Measurements from ENCODE around the gene DNAJC11. TPM values are rescaled to one million over a fixed set of nuclear protein-coding genes. Genes with fewer than 3 reads are reported as not detected.

The DNAJC11 gene
- total RNA-seq, 1 experiment from 2014 or later, result 93.6 TPM

GRCh38 chr1:6686294-6686693 lies 15.3 kb downstream of the DNAJC11 start:
- no peaks in the 10 kb centered on the region for H3K9me3 ChIP-seq (ENCODE audit: control insufficient read depth, insufficient read depth, low read depth, low read length)
- no peak overlapping the region for H3K4me3 ChIP-seq (ENCODE audit: low read depth in 2 of 2, low read length in 2 of 2)
- ChIA-PET CTCF (no interaction called here), POLR2A (no interaction called here)
- H3K36me3 ChIP-seq (ENCODE audit: control insufficient read depth, insufficient read depth, low read length), result no peaks in the 10 kb centered on the region
- H3K27me3 ChIP-seq (ENCODE audit: control insufficient read depth, insufficient read depth, low read length), result no peaks in the 10 kb centered on the region
- no TSS peak for BruUV-seq (replicated peaks)
- peak; percentile 61 for ATAC-seq
- in situ Hi-C loops (cut with HindIII; ENCODE audit: low pct_unique_long_range_greater_than_20kb, low sequenced_read_pairs), result no loop called here
- no peak overlapping the region for H3K27ac ChIP-seq (ENCODE audit: low read length)
- no peak for DNase-seq (ENCODE audit: low read depth, low spot score)
- TF ChIP-seq SIN3A (IDR thresholded peaks at IDR 0.05; ENCODE audit: borderline replicate concordance, insufficient read depth, low read depth, low read length) (no peak), TCF7L2 (IDR thresholded peaks at IDR 0.05; ENCODE audit: low read depth, low read length) (no peak), CTCF (IDR thresholded peaks at IDR 0.05) (no peak), POLR2AphosphoS5 (IDR thresholded peaks at IDR 0.05; ENCODE audit: low read depth, low read length) (no peak), REST (IDR thresholded peaks at IDR 0.05; ENCODE audit: insufficient read depth in 1 of 2, low read depth in 2 of 2, low read length in 1 of 2) (no peak)
- no peaks in the 10 kb centered on the region for H3K4me1 ChIP-seq (ENCODE audit: control insufficient read depth, insufficient read depth, low read length)
- intact Hi-C loops (cut with micrococcal nuclease; ENCODE audit: unreplicated experiment), result no loop called here

GRCh38 chr1:6685381-6685780 lies 16.2 kb downstream of the DNAJC11 start:
- Histone ChIP-seq H3K9me3 (ENCODE audit: control insufficient read depth, insufficient read depth, low read depth, low read length) (no peaks in the 10 kb centered on the region), H3K4me1 (ENCODE audit: control insufficient read depth, insufficient read depth, low read length) (no peaks in the 10 kb centered on the region), H3K27ac (ENCODE audit: low read length) (no peak overlapping the region), H3K36me3 (ENCODE audit: control insufficient read depth, insufficient read depth, low read length) (no peaks in the 10 kb centered on the region), H3K4me3 (ENCODE audit: low read depth in 2 of 2, low read length in 2 of 2) (no peak overlapping the region), H3K27me3 (ENCODE audit: control insufficient read depth, insufficient read depth, low read length) (no peaks in the 10 kb centered on the region)
- BruUV-seq (replicated peaks), result no TSS peak
- intact Hi-C loops (cut with micrococcal nuclease; ENCODE audit: unreplicated experiment) (no loop called here), in situ Hi-C loops (cut with HindIII; ENCODE audit: low pct_unique_long_range_greater_than_20kb, low sequenced_read_pairs) (no loop called here)
- ChIA-PET CTCF (no interaction called here), POLR2A (interaction anchor here (0.6 to 0.7 kb wide), 2 partner anchors 134 to 234 kb away, joined by 3 read pairs; no protein-coding TSS in a partner anchor)
- ATAC-seq, result no peak
- no peak for TF ChIP-seq TCF7L2 (IDR thresholded peaks at IDR 0.05; ENCODE audit: low read depth, low read length)
- no peak for TF ChIP-seq REST (IDR thresholded peaks at IDR 0.05; ENCODE audit: insufficient read depth in 1 of 2, low read depth in 2 of 2, low read length in 1 of 2)
- DNase-seq (ENCODE audit: low read depth, low spot score), result no peak

Data from Panc1 (cell line).